Myocyte (in vitro differentiated cells): ENCODE results near the gene PDIA3. TPM values are rescaled to one million over a fixed set of nuclear protein-coding genes. Genes with fewer than 3 reads are reported as not detected.
"Not testable (repeated sequence)": the region's sequence is repeated elsewhere in the genome, so short reads cannot be mapped to it uniquely, and the experiment has no call there.

Experiments
- DNase-seq: peaks from one replicate; pipeline ENCODE4 v3.0.0-alpha.2; 2012; ENCODE audit warnings: low read depth
- microRNA counts: library from miRNA; unstranded; fragments of <30 nt; microRNA quantifications from one replicate; lab custom pipeline; 2016
- microRNA-seq: library from miRNA; unstranded; fragments of <30 nt; microRNA quantifications from one replicate; pipeline ENCODE4, GENCODE V29; 2016
- total RNA-seq: library from RNA; depleted of rRNA; stranded (reverse); fragments of >200 nt; gene quantifications from 2 replicates; pipeline ENCODE4 v1.2.3, GENCODE V29; 2014

PDIA3 gene
- total RNA-seq, 1 donor from 2014 or later: 204 TPM

GRCh38 chr15:43815064-43815463, 68.8 kb downstream of the PDIA3 start:
- not testable (repeated sequence) for DNase-seq

DNA sequence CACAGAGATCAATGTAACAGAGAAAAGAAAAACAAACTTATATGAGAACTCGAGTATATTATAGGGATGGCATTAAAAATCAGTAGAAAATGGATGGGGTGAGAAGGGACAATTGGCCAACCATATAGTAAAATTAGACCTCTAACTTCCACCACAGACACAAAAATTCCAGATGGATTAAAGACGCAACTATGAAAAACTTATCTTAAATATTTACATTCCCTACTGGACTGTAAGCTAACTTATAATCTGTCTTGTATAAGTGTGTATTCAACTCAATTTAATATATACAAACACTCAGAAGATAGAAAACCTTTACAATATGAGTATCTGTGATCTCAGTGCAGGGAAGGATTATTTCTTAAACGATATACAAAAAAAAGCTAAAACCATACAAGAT, 75.3 kb downstream of the PDIA3 start:
- DNase-seq: no peak

MicroRNAs within 50 kb of the gene (microRNA counts, 767-probe panel; counts per million panel counts)
- microRNA hsa-miR-1282 (lab: Ali Mortazavi, UCI): not detected

Small RNAs within 50 kb of the gene (microRNA-seq; reads per million reads assigned to microRNA genes)
- not detected for gene MIR1282

Other genes starting within 250 kb of the PDIA3 start
- gene MAP1A, start 228.8 kb upstream of the PDIA3 start, total RNA-seq: 332 and 364 TPM in 2 replicates
- gene PPIP5K1, start 156.2 kb upstream of the PDIA3 start, total RNA-seq: 9.9 and 10.5 TPM in 2 replicates
- gene CKMT1B, start 152.4 kb upstream of the PDIA3 start, total RNA-seq: not detected in 2 replicates
- gene STRC, start 127.6 kb upstream of the PDIA3 start, total RNA-seq: 0.08 TPM in 1 of 2 replicates, not detected in the other
- 0.16 and 0.62 TPM in 2 replicates for gene CATSPER2, start 97.6 kb upstream of the PDIA3 start, total RNA-seq
- gene CKMT1A, start 52.6 kb upstream of the PDIA3 start, total RNA-seq: not detected in 2 replicates
- 2.2 and 2.7 TPM in 2 replicates for gene ELL3, start 30.5 kb downstream of the PDIA3 start, total RNA-seq
- gene SERF2, start 45.9 kb downstream of the PDIA3 start, total RNA-seq: 973 and 1,357 TPM in 2 replicates
- gene SERINC4, start 53.8 kb downstream of the PDIA3 start, total RNA-seq: 0.10 TPM in 1 of 2 replicates, not detected in the other
- 16.3 and 16.8 TPM in 2 replicates for gene HYPK, start 54.2 kb downstream of the PDIA3 start, total RNA-seq
- gene MFAP1, start 78.3 kb downstream of the PDIA3 start, total RNA-seq: 26.4 and 31.2 TPM in 2 replicates
- 1.7 and 4.1 TPM in 2 replicates for gene WDR76, start 80.6 kb downstream of the PDIA3 start, total RNA-seq